ENCODE measurements around the gene CCDC158.

The CCDC158 gene

DNA sequence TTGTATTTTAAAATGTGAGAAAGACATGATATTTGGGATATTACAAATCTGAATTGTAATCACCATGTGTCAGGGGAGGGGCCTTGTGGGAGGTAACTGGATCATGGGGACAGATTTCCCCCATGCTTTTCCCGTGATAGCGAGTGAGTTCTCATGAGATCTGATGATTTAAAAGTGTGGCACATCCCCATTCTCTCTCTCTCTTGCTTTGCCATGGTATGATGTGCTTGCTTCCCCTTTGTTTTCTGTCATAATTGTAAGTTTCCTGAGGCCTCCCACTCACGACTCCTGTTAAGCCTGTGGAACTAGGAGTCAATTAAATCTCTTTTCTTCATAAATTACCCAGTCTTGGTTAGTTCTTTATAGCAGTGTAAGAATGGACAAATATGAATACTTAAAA, 39.0 kb downstream of the CCDC158 start:
- Histone ChIP-seq H3K9me3 (ENCODE audit: insufficient read depth, low read length) (peaks cover 40% of the 10 kb centered on the region; the same call in 1 of the 2 replicates), H3K36me3 (ENCODE audit: insufficient read depth, insufficient read length, low read length) (no peaks in the 10 kb centered on the region), H3K4me1 (ENCODE audit: insufficient read depth, insufficient read length) (no peaks in the 10 kb centered on the region), H3K4me3 (ENCODE audit: insufficient read length, low read depth) (no peak overlapping the region), H3K27me3 (ENCODE audit: insufficient read depth, insufficient read length) (no peaks in the 10 kb centered on the region), H3K9ac (ENCODE audit: insufficient read length, low read depth) (no peak overlapping the region)
- TF ChIP-seq SUZ12 (IDR thresholded peaks at IDR 0.05; ENCODE audit: extremely low read depth, insufficient read depth, insufficient read length) (no peak), ZNF274 (IDR thresholded peaks at IDR 0.05; ENCODE audit: low read depth, low read length) (no peak), YY1 (IDR thresholded peaks at IDR 0.05; ENCODE audit: insufficient read depth, insufficient read length) (no peak)
- DNase-seq (ENCODE audit: low read depth, low spot score), result no peak

- H3K27me3 ChIP-seq (ENCODE audit: insufficient read depth, insufficient read length), result no peaks in the 10 kb centered on the region
- no peak overlapping the region for H3K9ac ChIP-seq (ENCODE audit: insufficient read length, low read depth)
- peak; percentile 59 for DNase-seq (ENCODE audit: low read depth, low spot score)
- no peak overlapping the region for H3K4me3 ChIP-seq (ENCODE audit: insufficient read length, low read depth)
- TF ChIP-seq ZNF274 (IDR thresholded peaks at IDR 0.05; ENCODE audit: low read depth, low read length) (no peak), SUZ12 (IDR thresholded peaks at IDR 0.05; ENCODE audit: extremely low read depth, insufficient read depth, insufficient read length) (no peak), YY1 (IDR thresholded peaks at IDR 0.05; ENCODE audit: insufficient read depth, insufficient read length) (no peak)
- H3K4me1 ChIP-seq (ENCODE audit: insufficient read depth, insufficient read length), result no peaks in the 10 kb centered on the region
- no peaks in the 10 kb centered on the region for H3K36me3 ChIP-seq (ENCODE audit: insufficient read depth, insufficient read length, low read length)
- peaks cover 40% of the 10 kb centered on the region; the same call in 1 of the 2 replicates for H3K9me3 ChIP-seq (ENCODE audit: insufficient read depth, low read length)
Measured at GRCh38 chr4:76380561-76380960, 40.4 kb downstream of the CCDC158 start.

- Histone ChIP-seq H3K9ac (ENCODE audit: insufficient read length, low read depth) (no peak overlapping the region), H3K4me1 (ENCODE audit: insufficient read depth, insufficient read length) (no peaks in the 10 kb centered on the region), H3K27me3 (ENCODE audit: insufficient read depth, insufficient read length) (no peaks in the 10 kb centered on the region), H3K36me3 (ENCODE audit: insufficient read depth, insufficient read length, low read length) (no peaks in the 10 kb centered on the region), H3K9me3 (ENCODE audit: insufficient read depth, low read length) (peaks cover 37% of the 10 kb centered on the region; the same call in 1 of the 2 replicates), H3K4me3 (ENCODE audit: insufficient read length, low read depth) (no peak overlapping the region)
- TF ChIP-seq YY1 (IDR thresholded peaks at IDR 0.05; ENCODE audit: insufficient read depth, insufficient read length) (no peak), ZNF274 (IDR thresholded peaks at IDR 0.05; ENCODE audit: low read depth, low read length) (no peak), SUZ12 (IDR thresholded peaks at IDR 0.05; ENCODE audit: extremely low read depth, insufficient read depth, insufficient read length) (no peak)
- DNase-seq (ENCODE audit: low read depth, low spot score), result no peak
Measured at GRCh38 chr4:76377911-76378310, 43.0 kb downstream of the CCDC158 start.

DNA sequence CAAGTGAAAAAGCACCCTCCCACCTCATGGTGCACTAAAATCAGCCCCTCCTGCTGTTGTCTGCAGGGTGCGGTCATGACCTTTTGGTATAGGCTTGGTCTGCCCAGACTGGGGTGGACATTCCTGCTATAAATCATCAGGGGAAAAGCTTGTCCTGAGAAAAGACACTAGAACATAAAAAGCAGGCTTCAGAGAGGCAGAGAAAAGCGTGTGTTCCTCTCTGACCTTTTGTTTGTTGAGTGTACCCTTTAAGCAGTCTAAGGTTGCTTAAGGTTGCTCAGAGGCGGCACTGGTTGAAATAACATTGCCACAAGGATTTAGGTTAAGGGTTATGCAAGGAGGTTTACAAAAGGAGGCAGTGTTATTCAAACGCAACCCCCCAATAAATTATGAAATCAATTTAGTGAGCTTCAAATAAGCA, 43.5 kb downstream of the CCDC158 start:
- no peaks in the 10 kb centered on the region for H3K27me3 ChIP-seq (ENCODE audit: insufficient read depth, insufficient read length)
- no peak overlapping the region for H3K4me3 ChIP-seq (ENCODE audit: insufficient read length, low read depth)
- no peak for TF ChIP-seq SUZ12 (IDR thresholded peaks at IDR 0.05; ENCODE audit: extremely low read depth, insufficient read depth, insufficient read length)
- no peak for TF ChIP-seq YY1 (IDR thresholded peaks at IDR 0.05; ENCODE audit: insufficient read depth, insufficient read length)
- TF ChIP-seq ZNF274 (IDR thresholded peaks at IDR 0.05; ENCODE audit: low read depth, low read length), result no peak
- peaks cover 32% of the 10 kb centered on the region; the same call in 1 of the 2 replicates for H3K9me3 ChIP-seq (ENCODE audit: insufficient read depth, low read length)
- no peaks in the 10 kb centered on the region for H3K36me3 ChIP-seq (ENCODE audit: insufficient read depth, insufficient read length, low read length)
- H3K4me1 ChIP-seq (ENCODE audit: insufficient read depth, insufficient read length), result no peaks in the 10 kb centered on the region
- no peak overlapping the region for H3K9ac ChIP-seq (ENCODE audit: insufficient read length, low read depth)
- DNase-seq (ENCODE audit: low read depth, low spot score), result no peak

- peaks cover 24% of the 10 kb centered on the region; the same call in 1 of the 2 replicates for H3K9me3 ChIP-seq (ENCODE audit: insufficient read depth, low read length)
- no peak overlapping the region for H3K4me3 ChIP-seq (ENCODE audit: insufficient read length, low read depth)
- no peaks in the 10 kb centered on the region for H3K4me1 ChIP-seq (ENCODE audit: insufficient read depth, insufficient read length)
- no peak overlapping the region for H3K9ac ChIP-seq (ENCODE audit: insufficient read length, low read depth)
- no peak for TF ChIP-seq ZNF274 (IDR thresholded peaks at IDR 0.05; ENCODE audit: low read depth, low read length)
- no peak for TF ChIP-seq SUZ12 (IDR thresholded peaks at IDR 0.05; ENCODE audit: extremely low read depth, insufficient read depth, insufficient read length)
- TF ChIP-seq YY1 (IDR thresholded peaks at IDR 0.05; ENCODE audit: insufficient read depth, insufficient read length), result no peak
- H3K27me3 ChIP-seq (ENCODE audit: insufficient read depth, insufficient read length), result no peaks in the 10 kb centered on the region
- H3K36me3 ChIP-seq (ENCODE audit: insufficient read depth, insufficient read length, low read length), result no peaks in the 10 kb centered on the region
- DNase-seq (ENCODE audit: low read depth, low spot score), result no peak
Measured at GRCh38 chr4:76376534-76376933, 44.4 kb downstream of the CCDC158 start.

GRCh38 chr4:76375703-76376102, 45.2 kb downstream of the CCDC158 start:
- no peak overlapping the region for H3K4me3 ChIP-seq (ENCODE audit: insufficient read length, low read depth)
- H3K4me1 ChIP-seq (ENCODE audit: insufficient read depth, insufficient read length), result no peaks in the 10 kb centered on the region
- H3K9ac ChIP-seq (ENCODE audit: insufficient read length, low read depth), result no peak overlapping the region
- H3K36me3 ChIP-seq (ENCODE audit: insufficient read depth, insufficient read length, low read length), result no peaks in the 10 kb centered on the region
- H3K27me3 ChIP-seq (ENCODE audit: insufficient read depth, insufficient read length), result no peaks in the 10 kb centered on the region
- peaks cover 16% of the 10 kb centered on the region; the same call in 1 of the 2 replicates for H3K9me3 ChIP-seq (ENCODE audit: insufficient read depth, low read length)
- TF ChIP-seq YY1 (IDR thresholded peaks at IDR 0.05; ENCODE audit: insufficient read depth, insufficient read length) (no peak), ZNF274 (IDR thresholded peaks at IDR 0.05; ENCODE audit: low read depth, low read length) (no peak), SUZ12 (IDR thresholded peaks at IDR 0.05; ENCODE audit: extremely low read depth, insufficient read depth, insufficient read length) (no peak)
- no peak for DNase-seq (ENCODE audit: low read depth, low spot score)

DNA sequence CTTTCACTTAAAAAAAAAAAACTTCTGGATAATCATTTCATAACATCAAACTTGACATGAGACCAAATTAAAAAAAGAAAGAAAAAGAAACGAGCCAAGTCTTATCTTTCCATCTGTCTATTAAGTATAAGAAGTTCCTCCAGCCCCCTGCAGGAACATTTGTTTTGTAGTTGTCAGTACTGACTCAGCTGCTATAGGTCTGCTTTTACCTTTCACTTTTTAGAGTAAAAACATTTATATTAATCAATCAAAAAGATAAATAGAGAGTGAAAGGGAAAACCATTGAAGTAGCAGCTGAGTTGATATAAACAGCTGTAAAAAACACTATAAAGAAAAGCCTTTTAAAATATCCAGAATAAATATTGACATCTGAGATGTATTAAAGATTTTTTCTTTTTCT, 46.1 kb downstream of the CCDC158 start:
- Histone ChIP-seq H3K4me1 (ENCODE audit: insufficient read depth, insufficient read length) (no peaks in the 10 kb centered on the region), H3K36me3 (ENCODE audit: insufficient read depth, insufficient read length, low read length) (no peaks in the 10 kb centered on the region), H3K27me3 (ENCODE audit: insufficient read depth, insufficient read length) (no peaks in the 10 kb centered on the region), H3K9me3 (ENCODE audit: insufficient read depth, low read length) (peaks cover 8% of the 10 kb centered on the region; the same call in 1 of the 2 replicates), H3K9ac (ENCODE audit: insufficient read length, low read depth) (no peak overlapping the region), H3K4me3 (ENCODE audit: insufficient read length, low read depth) (no peak overlapping the region)
- no peak for DNase-seq (ENCODE audit: low read depth, low spot score)
- TF ChIP-seq SUZ12 (IDR thresholded peaks at IDR 0.05; ENCODE audit: extremely low read depth, insufficient read depth, insufficient read length) (no peak), YY1 (IDR thresholded peaks at IDR 0.05; ENCODE audit: insufficient read depth, insufficient read length) (no peak), ZNF274 (IDR thresholded peaks at IDR 0.05; ENCODE audit: low read depth, low read length) (no peak)
